ENCODE data around the gene EEF1AKMT2.
"Not testable (repeated sequence)": the region's sequence is repeated elsewhere in the genome, so short reads cannot be mapped to it uniquely, and the experiment has no call there.

EEF1AKMT2 gene

DNA sequence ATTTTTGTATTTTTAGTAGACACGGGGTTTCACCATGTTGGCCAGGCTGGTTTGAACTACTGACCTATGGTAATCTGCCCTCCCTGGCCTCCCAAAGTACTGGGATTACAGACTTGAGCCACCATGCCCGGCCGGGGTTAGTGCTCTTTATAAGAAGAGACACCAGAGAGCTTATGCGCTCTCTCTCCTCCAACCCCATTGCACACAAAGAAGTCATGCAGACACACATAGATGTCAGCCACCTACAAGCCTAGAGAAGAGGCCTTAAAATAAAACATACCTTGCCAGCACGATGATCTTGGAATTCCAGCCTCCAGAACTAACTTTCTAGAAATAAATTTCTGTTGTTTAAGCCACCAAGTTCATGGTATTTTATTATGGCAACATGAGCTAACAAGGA lies 37.5 kb downstream of the EEF1AKMT2 start:
- no peak for DNase-seq

DNA sequence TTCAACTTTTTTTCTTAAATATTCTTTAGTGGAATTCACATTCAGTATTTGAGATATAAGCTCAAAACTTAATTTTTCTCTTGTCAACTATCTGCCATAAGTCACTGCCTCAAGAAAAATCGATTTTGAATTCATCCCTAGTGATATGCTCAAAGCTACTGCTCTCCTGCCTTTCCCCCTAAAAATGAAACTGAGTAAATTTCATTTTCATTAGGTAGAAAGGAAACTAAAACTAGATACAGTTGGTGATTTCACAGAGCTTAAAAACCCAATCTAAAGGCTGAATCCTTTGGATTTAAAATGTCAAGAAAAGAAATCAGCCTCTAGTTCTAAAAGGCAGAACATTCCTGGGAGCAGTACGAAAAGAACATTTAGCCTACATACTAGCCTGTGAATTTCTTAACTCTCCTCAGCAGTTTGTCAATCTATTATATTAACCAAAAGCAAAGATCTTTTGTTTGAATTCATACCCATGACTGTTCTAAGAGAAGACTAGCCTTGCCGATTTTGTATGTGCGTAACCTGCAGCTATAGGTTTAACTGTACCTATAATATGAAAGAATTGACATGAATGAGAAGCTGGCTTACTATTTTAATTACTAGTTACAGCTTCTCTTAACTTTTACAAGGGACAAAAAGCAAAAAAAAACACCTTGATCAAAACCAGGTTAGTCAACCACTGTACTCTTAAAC lies 42.6 kb downstream of the EEF1AKMT2 start:
- no peak for DNase-seq

DNA sequence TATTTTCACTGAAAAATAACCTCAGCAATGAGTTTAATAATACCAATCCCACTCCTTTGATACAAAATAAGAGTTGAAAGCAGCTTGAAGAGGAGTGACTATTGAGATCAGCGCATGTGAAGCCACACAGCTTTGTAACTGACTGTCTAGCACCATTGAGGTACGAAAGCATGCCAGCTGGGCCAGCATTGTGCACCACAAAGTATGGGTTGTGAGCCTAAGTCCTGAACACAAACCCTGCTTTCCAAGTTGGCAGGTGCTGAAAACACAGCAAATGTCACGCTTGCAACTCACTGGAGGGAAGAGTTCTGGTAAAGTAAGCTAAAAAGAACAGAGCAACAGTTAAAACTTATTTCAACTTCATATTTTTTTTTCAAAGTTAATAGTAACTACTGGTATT lies 43.5 kb downstream of the EEF1AKMT2 start:
- no peak for DNase-seq

- DNase-seq, result no peak
Measured at GRCh38 chr10:124747745-124748144, 43.9 kb downstream of the EEF1AKMT2 start.

- no peak for DNase-seq
Measured at GRCh38 chr10:124746992-124747391, 44.7 kb downstream of the EEF1AKMT2 start.

- DNase-seq, result not testable (repeated sequence)
Measured at GRCh38 chr10:124746447-124746846, 45.2 kb downstream of the EEF1AKMT2 start.

DNA sequence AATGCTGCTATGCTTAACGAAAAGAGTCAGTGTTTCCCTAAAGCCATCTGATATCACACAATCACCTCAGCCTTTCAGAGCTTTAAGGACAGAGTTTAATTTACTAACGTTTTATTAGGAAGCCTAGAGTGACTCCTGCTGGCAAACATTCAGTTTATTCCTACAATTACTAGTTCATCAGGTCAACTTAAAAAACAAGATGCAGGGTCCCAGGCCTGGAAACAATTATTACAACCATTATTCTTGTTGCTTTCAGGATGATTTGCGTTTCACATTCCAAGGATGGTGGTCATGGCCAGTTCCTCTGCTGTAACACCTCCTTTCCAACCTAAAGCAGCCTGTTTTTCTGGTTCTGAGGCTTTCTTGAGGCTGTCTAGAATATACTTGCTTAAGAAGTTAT lies 46.0 kb downstream of the EEF1AKMT2 start:
- DNase-seq, result no peak

GRCh38 chr10:124745252-124745651 lies 46.4 kb downstream of the EEF1AKMT2 start:
- DNase-seq, result no peak

DNA sequence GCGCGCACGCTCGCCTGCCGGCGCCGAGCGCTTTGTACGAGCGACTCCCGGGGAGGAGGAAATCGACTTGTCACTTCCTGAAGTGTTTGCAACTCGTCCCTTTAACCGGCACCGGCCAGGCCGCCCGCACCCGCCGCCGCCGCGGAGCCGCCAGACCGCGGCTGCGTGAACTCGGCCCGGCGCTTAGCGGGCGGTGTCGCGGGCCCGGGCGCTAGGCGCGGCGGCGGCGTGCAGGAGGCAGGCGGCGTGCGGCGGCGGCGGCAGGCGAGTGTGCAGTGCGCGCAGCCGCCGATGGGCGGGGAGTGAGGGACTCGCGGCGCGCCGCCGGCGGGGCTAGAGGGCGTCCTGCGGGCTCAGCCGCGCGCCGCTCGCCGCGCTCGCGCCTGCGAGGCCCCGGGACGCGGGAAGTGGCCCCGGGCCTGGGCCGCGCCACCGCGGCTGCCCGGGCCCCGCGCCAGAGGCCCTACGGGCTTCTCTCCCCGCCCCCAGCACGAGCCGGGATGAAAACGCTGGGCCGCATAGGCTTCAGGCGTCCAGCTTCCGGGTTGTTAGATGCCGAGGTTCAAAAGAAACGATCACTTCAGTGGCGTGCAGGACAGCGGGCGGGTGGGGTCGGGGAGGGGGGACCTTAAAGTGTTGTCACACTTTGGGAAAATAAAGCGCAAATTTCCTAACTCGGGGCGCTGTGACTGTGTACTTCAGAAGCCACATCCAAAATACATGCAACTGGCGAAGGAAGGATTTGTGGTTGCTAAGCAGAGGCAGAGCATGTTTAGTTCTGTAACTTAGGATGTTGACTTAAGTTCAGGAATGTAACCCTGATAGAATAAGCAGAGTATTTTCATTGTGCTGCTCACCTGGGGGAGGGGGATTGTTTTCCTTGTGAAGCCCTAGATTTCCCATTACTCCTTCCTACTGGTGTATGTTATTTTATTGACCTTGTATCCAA lies 47.3 kb downstream of the EEF1AKMT2 start, which contains the start of gene FAM53B:
TSS of gene FAM53B (minus strand) at position 277 of the 949 bp plus-strand sequence. CDS start 37,665 bp downstream, outside the sequence.
- peak; percentile 58 for DNase-seq

GRCh38 chr10:124743191-124744101 lies 48.2 kb downstream of the EEF1AKMT2 start:
- DNase-seq, result no peak

GRCh38 chr10:124742413-124743190 lies 49.1 kb downstream of the EEF1AKMT2 start:
- DNase-seq, result peak; percentile 10

GRCh38 chr10:124741922-124742412 lies 49.7 kb downstream of the EEF1AKMT2 start:
- DNase-seq, result no peak

DNA sequence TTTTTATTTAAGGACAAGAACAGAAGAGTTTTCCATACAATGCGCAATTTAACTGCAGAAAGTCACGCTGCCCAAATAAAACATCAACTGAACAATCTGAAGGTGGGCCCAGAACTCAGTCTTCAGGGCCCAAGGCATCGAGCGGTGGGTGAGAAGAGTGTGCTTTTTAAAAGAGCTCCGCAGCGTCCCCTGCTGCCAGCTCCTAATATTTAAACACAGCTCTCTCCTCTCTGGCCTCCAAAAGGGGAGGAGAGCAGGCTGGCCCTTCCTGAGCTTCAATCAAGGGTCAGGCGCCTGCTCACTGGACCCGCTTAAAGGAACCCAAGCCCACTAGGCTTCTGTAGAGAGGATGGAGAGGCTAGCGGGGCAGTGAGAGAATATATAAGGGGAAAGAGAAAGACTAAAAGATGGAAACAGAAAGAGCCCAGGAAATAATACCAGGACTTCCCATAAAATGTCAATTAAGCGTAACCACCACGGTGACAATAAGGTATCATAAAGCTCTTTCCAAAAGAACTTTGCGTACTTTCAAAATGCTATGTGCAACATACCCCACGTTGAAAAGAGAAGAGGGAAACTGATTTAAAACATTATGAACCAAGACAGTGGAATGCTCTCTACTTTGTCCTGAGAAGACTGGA lies 50.3 kb downstream of the EEF1AKMT2 start:
- DNase-seq, result no peak

DNA sequence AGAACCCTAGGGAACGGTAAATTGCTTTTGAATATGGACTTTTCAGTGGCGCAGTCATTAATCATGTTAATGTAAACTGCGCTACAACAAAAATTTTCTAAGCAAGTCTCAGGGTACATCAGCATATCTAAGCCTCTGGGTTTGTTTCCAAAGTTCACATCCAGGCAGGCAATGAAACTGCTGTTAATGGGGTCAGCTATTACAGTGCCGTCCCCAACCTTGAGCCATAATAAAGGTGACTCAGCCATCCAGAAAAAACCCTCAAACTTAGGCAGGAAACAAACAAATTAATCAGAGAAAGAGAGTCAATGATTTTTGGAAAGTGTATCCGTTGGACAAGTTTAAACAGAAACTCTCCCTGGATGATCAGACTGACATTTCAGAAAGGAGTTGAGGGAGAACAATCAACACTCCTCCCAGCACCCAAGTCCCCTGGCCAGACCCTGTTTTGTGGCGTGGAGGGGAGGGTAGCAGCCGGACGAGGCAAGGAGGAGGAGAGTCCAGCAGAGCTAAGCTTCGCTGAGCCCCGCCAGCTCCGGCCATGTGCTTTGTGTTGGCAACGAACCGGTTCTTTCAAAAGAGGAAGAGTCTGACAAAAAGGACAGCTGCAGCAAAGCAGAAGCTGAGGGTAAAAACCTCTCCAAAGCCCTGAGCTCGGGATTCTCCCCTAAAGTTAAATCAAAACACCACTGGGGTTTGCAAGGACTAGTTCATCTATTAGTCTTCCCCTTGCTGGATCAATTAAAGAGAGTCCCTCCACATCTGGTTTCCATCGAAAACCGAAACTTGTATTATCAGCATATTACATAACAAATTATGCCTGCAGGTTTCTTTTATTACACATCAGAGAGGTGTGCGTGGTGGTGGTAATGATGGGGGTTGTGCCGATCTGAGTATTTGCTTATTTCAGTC lies 51.1 kb downstream of the EEF1AKMT2 start:
- DNase-seq, result no peak

DNA sequence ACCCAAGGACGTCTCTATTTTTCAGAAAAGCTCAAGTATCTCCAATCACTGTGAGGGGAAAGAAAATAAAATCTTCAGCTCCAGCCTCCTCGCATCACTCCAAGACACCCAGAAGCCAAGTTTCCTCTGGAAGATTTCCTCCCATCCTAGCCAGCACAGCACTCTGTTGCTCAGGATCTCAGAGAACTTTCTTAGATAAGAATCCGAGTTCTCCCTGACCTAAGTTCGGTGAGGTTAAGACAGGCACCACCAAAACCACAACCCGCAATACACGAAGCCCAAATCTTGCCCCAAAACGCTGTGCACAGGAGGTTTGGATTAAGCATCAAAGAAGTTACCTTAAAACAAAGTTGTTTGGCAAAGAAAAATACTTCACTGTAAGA lies 51.7 kb downstream of the EEF1AKMT2 start:
- DNase-seq, result no peak

GRCh38 chr10:124739119-124739921 lies 52.4 kb downstream of the EEF1AKMT2 start:
- DNase-seq, result no peak

- DNase-seq, result no peak
Measured at GRCh38 chr10:124738441-124738840, 53.2 kb downstream of the EEF1AKMT2 start.

DNA sequence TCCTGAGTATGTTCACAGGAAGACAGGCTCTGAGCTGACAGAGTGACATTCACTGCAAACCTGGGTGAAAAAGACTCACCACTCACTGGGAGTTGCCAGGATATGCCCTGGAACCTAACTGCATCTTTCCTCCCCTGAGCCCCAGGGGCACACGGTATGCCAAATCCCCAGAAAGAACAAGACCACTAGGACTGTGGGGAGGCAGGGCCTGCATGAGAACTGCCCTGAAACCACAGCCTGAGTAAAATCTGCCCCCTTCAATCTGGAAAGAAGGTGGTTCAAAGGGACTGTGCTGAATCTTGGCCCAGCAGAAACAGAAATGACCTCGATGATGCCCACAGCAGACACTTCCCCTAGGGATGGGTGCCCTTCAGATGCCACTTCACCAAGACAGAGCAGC lies 54.0 kb downstream of the EEF1AKMT2 start:
- no peak for DNase-seq

DNA sequence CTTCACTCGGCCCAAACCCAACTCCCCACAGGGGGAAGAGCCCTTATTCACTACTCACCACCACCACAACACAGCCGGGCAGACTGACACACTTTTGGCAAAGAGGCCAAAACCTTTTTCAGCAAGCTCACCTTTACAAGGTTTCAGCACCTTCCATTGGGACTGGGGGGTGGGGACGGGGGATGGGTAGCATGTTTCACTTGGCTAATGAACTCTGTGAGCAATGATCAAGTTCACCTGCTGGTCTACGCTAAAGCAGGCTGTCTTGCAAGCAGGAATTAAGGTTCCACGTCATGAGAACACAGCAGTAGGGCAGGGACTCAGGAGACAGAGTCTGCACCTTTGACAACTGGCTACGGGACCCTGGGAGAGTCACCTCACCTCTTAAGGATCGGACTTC lies 54.5 kb downstream of the EEF1AKMT2 start:
- DNase-seq, result no peak

All from NCI-H2171 (cell line).